Measurements from ENCODE around the gene ERMAP. TPM values are rescaled to one million over a fixed set of nuclear protein-coding genes. Genes with fewer than 3 reads are reported as not detected.
"Not testable (repeated sequence)": the region's sequence is repeated elsewhere in the genome, so short reads cannot be mapped to it uniquely, and the experiment has no call there.

ERMAP gene
- polyA plus RNA-seq, 2 donors, result 5.1 to 5.8 TPM

- H3K36me3 ChIP-seq (ENCODE audit: control insufficient read depth in 2 of 2, insufficient read depth in 2 of 2, low read length in 1 of 2), result no peaks in the 10 kb centered on the region
- no peaks in the 10 kb centered on the region for H3K27me3 ChIP-seq (ENCODE audit: control insufficient read depth in 1 of 2, insufficient read depth in 2 of 2, low read length in 2 of 2)
- H3K4me1 ChIP-seq (ENCODE audit: control insufficient read depth in 2 of 2, insufficient read depth in 2 of 2, low read length in 1 of 2), result no peaks in the 10 kb centered on the region
- 70 to 90% methylated on average over 4 of the region's 4 CpGs for WGBS, 2 donors
- no peak overlapping the region for H3K4me3 ChIP-seq (ENCODE audit: low read depth in 1 of 2, low read length in 2 of 2)
- no peak overlapping the region for H3K27ac ChIP-seq (ENCODE audit: low read depth in 2 of 2, low read length in 1 of 2)
- H3K9me3 ChIP-seq (ENCODE audit: control insufficient read depth in 2 of 2, insufficient read depth in 1 of 2, low read depth in 1 of 2, low read length in 1 of 2), result peaks cover 0 to 10% of the 10 kb centered on the region in 2 donors
Observed at GRCh38 chr1:42860339-42861013, 43.6 kb downstream of the ERMAP start.

GRCh38 chr1:42861014-42861399 is 44.1 kb downstream of the ERMAP start:
- no peaks in the 10 kb centered on the region for H3K27me3 ChIP-seq (ENCODE audit: control insufficient read depth in 1 of 2, insufficient read depth in 2 of 2, low read length in 2 of 2)
- H3K9me3 ChIP-seq (ENCODE audit: control insufficient read depth in 2 of 2, insufficient read depth in 1 of 2, low read depth in 1 of 2, low read length in 1 of 2), result peaks cover 0 to 10% of the 10 kb centered on the region in 2 donors
- no peaks in the 10 kb centered on the region for H3K36me3 ChIP-seq (ENCODE audit: control insufficient read depth in 2 of 2, insufficient read depth in 2 of 2, low read length in 1 of 2)
- H3K27ac ChIP-seq (ENCODE audit: low read depth in 2 of 2, low read length in 1 of 2), result no peak overlapping the region
- no peaks in the 10 kb centered on the region for H3K4me1 ChIP-seq (ENCODE audit: control insufficient read depth in 2 of 2, insufficient read depth in 2 of 2, low read length in 1 of 2)
- no peak overlapping the region for H3K4me3 ChIP-seq (ENCODE audit: low read depth in 1 of 2, low read length in 2 of 2)

GRCh38 chr1:42866549-42866948 is 49.6 kb downstream of the ERMAP start:
- Histone ChIP-seq H3K36me3 (ENCODE audit: control insufficient read depth in 2 of 2, insufficient read depth in 2 of 2, low read length in 1 of 2) (no peaks in the 10 kb centered on the region), H3K4me1 (ENCODE audit: control insufficient read depth in 2 of 2, insufficient read depth in 2 of 2, low read length in 1 of 2) (no peaks in the 10 kb centered on the region), H3K27me3 (ENCODE audit: control insufficient read depth in 1 of 2, insufficient read depth in 2 of 2, low read length in 2 of 2) (no peaks in the 10 kb centered on the region), H3K9me3 (ENCODE audit: control insufficient read depth in 2 of 2, insufficient read depth in 1 of 2, low read depth in 1 of 2, low read length in 1 of 2) (peaks cover 0 to 2% of the 10 kb centered on the region in 2 donors), H3K27ac (ENCODE audit: low read depth in 2 of 2, low read length in 1 of 2) (no peak overlapping the region), H3K4me3 (ENCODE audit: low read depth in 1 of 2, low read length in 2 of 2) (no peak overlapping the region)
- 86 to 87% methylated on average over 5 of the region's 5 CpGs for WGBS, 2 donors

GRCh38 chr1:42868466-42868865 is 51.5 kb downstream of the ERMAP start:
- not testable (repeated sequence) for H3K4me3 ChIP-seq (ENCODE audit: low read depth in 1 of 2, low read length in 2 of 2); H3K9me3 ChIP-seq (ENCODE audit: control insufficient read depth in 2 of 2, insufficient read depth in 1 of 2, low read depth in 1 of 2, low read length in 1 of 2); H3K27ac ChIP-seq (ENCODE audit: low read depth in 2 of 2, low read length in 1 of 2); H3K36me3 ChIP-seq (ENCODE audit: control insufficient read depth in 2 of 2, insufficient read depth in 2 of 2, low read length in 1 of 2); H3K4me1 ChIP-seq (ENCODE audit: control insufficient read depth in 2 of 2, insufficient read depth in 2 of 2, low read length in 1 of 2); H3K27me3 ChIP-seq (ENCODE audit: control insufficient read depth in 1 of 2, insufficient read depth in 2 of 2, low read length in 2 of 2)
- 88 to 91% methylated on average over 4 of the region's 4 CpGs for WGBS, 2 donors

GRCh38 chr1:42869254-42869653 is 52.3 kb downstream of the ERMAP start:
- 53 to 55% methylated on average over 2 of the region's 2 CpGs for WGBS, 2 donors
- not testable (repeated sequence) for H3K27me3 ChIP-seq (ENCODE audit: control insufficient read depth in 1 of 2, insufficient read depth in 2 of 2, low read length in 2 of 2); H3K27ac ChIP-seq (ENCODE audit: low read depth in 2 of 2, low read length in 1 of 2); H3K36me3 ChIP-seq (ENCODE audit: control insufficient read depth in 2 of 2, insufficient read depth in 2 of 2, low read length in 1 of 2); H3K4me3 ChIP-seq (ENCODE audit: low read depth in 1 of 2, low read length in 2 of 2); H3K9me3 ChIP-seq (ENCODE audit: control insufficient read depth in 2 of 2, insufficient read depth in 1 of 2, low read depth in 1 of 2, low read length in 1 of 2); H3K4me1 ChIP-seq (ENCODE audit: control insufficient read depth in 2 of 2, insufficient read depth in 2 of 2, low read length in 1 of 2)

GRCh38 chr1:42869751-42870150 is 52.8 kb downstream of the ERMAP start:
- not testable (repeated sequence) for H3K4me1 ChIP-seq (ENCODE audit: control insufficient read depth in 2 of 2, insufficient read depth in 2 of 2, low read length in 1 of 2); H3K36me3 ChIP-seq (ENCODE audit: control insufficient read depth in 2 of 2, insufficient read depth in 2 of 2, low read length in 1 of 2); H3K9me3 ChIP-seq (ENCODE audit: control insufficient read depth in 2 of 2, insufficient read depth in 1 of 2, low read depth in 1 of 2, low read length in 1 of 2); H3K4me3 ChIP-seq (ENCODE audit: low read depth in 1 of 2, low read length in 2 of 2); H3K27ac ChIP-seq (ENCODE audit: low read depth in 2 of 2, low read length in 1 of 2); H3K27me3 ChIP-seq (ENCODE audit: control insufficient read depth in 1 of 2, insufficient read depth in 2 of 2, low read length in 2 of 2)
- WGBS, 2 donors, result 37 to 62% methylated on average over 2 of the region's 2 CpGs

- H3K9me3 ChIP-seq (ENCODE audit: control insufficient read depth in 2 of 2, insufficient read depth in 1 of 2, low read depth in 1 of 2, low read length in 1 of 2); H3K4me3 ChIP-seq (ENCODE audit: low read depth in 1 of 2, low read length in 2 of 2); H3K36me3 ChIP-seq (ENCODE audit: control insufficient read depth in 2 of 2, insufficient read depth in 2 of 2, low read length in 1 of 2); H3K27ac ChIP-seq (ENCODE audit: low read depth in 2 of 2, low read length in 1 of 2); H3K4me1 ChIP-seq (ENCODE audit: control insufficient read depth in 2 of 2, insufficient read depth in 2 of 2, low read length in 1 of 2); H3K27me3 ChIP-seq (ENCODE audit: control insufficient read depth in 1 of 2, insufficient read depth in 2 of 2, low read length in 2 of 2): not testable (repeated sequence)
Observed at GRCh38 chr1:42873108-42873507, 56.2 kb downstream of the ERMAP start.

- no peak overlapping the region for H3K27ac ChIP-seq (ENCODE audit: low read depth in 2 of 2, low read length in 1 of 2)
- H3K27me3 ChIP-seq (ENCODE audit: control insufficient read depth in 1 of 2, insufficient read depth in 2 of 2, low read length in 2 of 2), result no peaks in the 10 kb centered on the region
- 77 to 83% methylated on average over 1 of the region's 1 CpG for WGBS, 2 donors
- no peak overlapping the region for H3K4me3 ChIP-seq (ENCODE audit: low read depth in 1 of 2, low read length in 2 of 2)
- H3K36me3 ChIP-seq (ENCODE audit: control insufficient read depth in 2 of 2, insufficient read depth in 2 of 2, low read length in 1 of 2), result no peaks in the 10 kb centered on the region
- no peaks in the 10 kb centered on the region for H3K9me3 ChIP-seq (ENCODE audit: control insufficient read depth in 2 of 2, insufficient read depth in 1 of 2, low read depth in 1 of 2, low read length in 1 of 2)
- no peaks in the 10 kb centered on the region for H3K4me1 ChIP-seq (ENCODE audit: control insufficient read depth in 2 of 2, insufficient read depth in 2 of 2, low read length in 1 of 2)
Observed at GRCh38 chr1:42873670-42874069, 56.7 kb downstream of the ERMAP start.

- H3K9me3 ChIP-seq (ENCODE audit: control insufficient read depth in 2 of 2, insufficient read depth in 1 of 2, low read depth in 1 of 2, low read length in 1 of 2), result no peaks in the 10 kb centered on the region
- no peaks in the 10 kb centered on the region for H3K36me3 ChIP-seq (ENCODE audit: control insufficient read depth in 2 of 2, insufficient read depth in 2 of 2, low read length in 1 of 2)
- H3K27ac ChIP-seq (ENCODE audit: low read depth in 2 of 2, low read length in 1 of 2), result no peak overlapping the region
- no peak overlapping the region for H3K4me3 ChIP-seq (ENCODE audit: low read depth in 1 of 2, low read length in 2 of 2)
- H3K4me1 ChIP-seq (ENCODE audit: control insufficient read depth in 2 of 2, insufficient read depth in 2 of 2, low read length in 1 of 2), result peaks cover 0 to 2% of the 10 kb centered on the region in 2 donors
- no peaks in the 10 kb centered on the region for H3K27me3 ChIP-seq (ENCODE audit: control insufficient read depth in 1 of 2, insufficient read depth in 2 of 2, low read length in 2 of 2)
Observed at GRCh38 chr1:42876009-42876408, 59.1 kb downstream of the ERMAP start.

- Histone ChIP-seq H3K4me3 (ENCODE audit: low read depth in 1 of 2, low read length in 2 of 2) (no peak overlapping the region), H3K27ac (ENCODE audit: low read depth in 2 of 2, low read length in 1 of 2) (no peak overlapping the region), H3K36me3 (ENCODE audit: control insufficient read depth in 2 of 2, insufficient read depth in 2 of 2, low read length in 1 of 2) (no peaks in the 10 kb centered on the region), H3K4me1 (ENCODE audit: control insufficient read depth in 2 of 2, insufficient read depth in 2 of 2, low read length in 1 of 2) (peaks cover 0 to 2% of the 10 kb centered on the region in 2 donors), H3K9me3 (ENCODE audit: control insufficient read depth in 2 of 2, insufficient read depth in 1 of 2, low read depth in 1 of 2, low read length in 1 of 2) (no peaks in the 10 kb centered on the region), H3K27me3 (ENCODE audit: control insufficient read depth in 1 of 2, insufficient read depth in 2 of 2, low read length in 2 of 2) (no peaks in the 10 kb centered on the region)
- WGBS, 2 donors, result 41 to 64% methylated on average over 2 of the region's 2 CpGs
Observed at GRCh38 chr1:42877380-42877779, 60.5 kb downstream of the ERMAP start.

Measured in esophagus (tissue), 2 donors.